Hepatic stellate cell (primary cell): Measurements from ENCODE around the gene ETV6.

Experiments used
- DNase-seq: peaks from one replicate; pipeline ENCODE4 v3.0.0; 2011; ENCODE audit warnings: low spot score

Gene ETV6

GRCh38 chr12:11718768-11719253 is 69.3 kb downstream of the ETV6 start:
- peak; percentile 52 for DNase-seq

- DNase-seq, result peak; percentile 91
Measured at GRCh38 chr12:11719678-11720099, 70.2 kb downstream of the ETV6 start.

- DNase-seq, result no peak
Measured at GRCh38 chr12:11722071-11722470, 72.6 kb downstream of the ETV6 start.

GRCh38 chr12:11722578-11723138 is 73.2 kb downstream of the ETV6 start:
- no peak for DNase-seq

- no peak for DNase-seq
Measured at GRCh38 chr12:11723993-11724392, 74.5 kb downstream of the ETV6 start.

- DNase-seq, result no peak
Measured at GRCh38 chr12:11724888-11725311, 75.4 kb downstream of the ETV6 start.

GRCh38 chr12:11725686-11726085 is 76.2 kb downstream of the ETV6 start:
- DNase-seq, result no peak

- DNase-seq, result no peak
Measured at GRCh38 chr12:11726659-11727058, 77.2 kb downstream of the ETV6 start.

GRCh38 chr12:11727133-11727664 is 77.7 kb downstream of the ETV6 start:
- no peak for DNase-seq

- DNase-seq, result no peak
Measured at GRCh38 chr12:11728154-11728755, 78.8 kb downstream of the ETV6 start.

- DNase-seq, result no peak
Measured at GRCh38 chr12:11729008-11729407, 79.5 kb downstream of the ETV6 start.

GRCh38 chr12:11729439-11730150 is 80.1 kb downstream of the ETV6 start:
- DNase-seq, result no peak

- DNase-seq, result no peak
Measured at GRCh38 chr12:11730299-11731041, 81.0 kb downstream of the ETV6 start.

- DNase-seq, result no peak
Measured at GRCh38 chr12:11731042-11731357, 81.5 kb downstream of the ETV6 start.

- peak; percentile 28 for DNase-seq
Measured at GRCh38 chr12:11731455-11731854, 82.0 kb downstream of the ETV6 start.

- no peak for DNase-seq
Measured at GRCh38 chr12:11732023-11732422, 82.5 kb downstream of the ETV6 start.

GRCh38 chr12:11732715-11733114 is 83.2 kb downstream of the ETV6 start:
- DNase-seq, result no peak

GRCh38 chr12:11734580-11735180 is 85.2 kb downstream of the ETV6 start:
- DNase-seq, result no peak

- no peak for DNase-seq
Measured at GRCh38 chr12:11738450-11738849, 89.0 kb downstream of the ETV6 start.

GRCh38 chr12:11739980-11740577 is 90.6 kb downstream of the ETV6 start:
- no peak for DNase-seq

GRCh38 chr12:11741434-11742092 is 92.1 kb downstream of the ETV6 start:
- no peak for DNase-seq
